Measurements from ENCODE around the gene HMG20A.

Gene HMG20A

DNA sequence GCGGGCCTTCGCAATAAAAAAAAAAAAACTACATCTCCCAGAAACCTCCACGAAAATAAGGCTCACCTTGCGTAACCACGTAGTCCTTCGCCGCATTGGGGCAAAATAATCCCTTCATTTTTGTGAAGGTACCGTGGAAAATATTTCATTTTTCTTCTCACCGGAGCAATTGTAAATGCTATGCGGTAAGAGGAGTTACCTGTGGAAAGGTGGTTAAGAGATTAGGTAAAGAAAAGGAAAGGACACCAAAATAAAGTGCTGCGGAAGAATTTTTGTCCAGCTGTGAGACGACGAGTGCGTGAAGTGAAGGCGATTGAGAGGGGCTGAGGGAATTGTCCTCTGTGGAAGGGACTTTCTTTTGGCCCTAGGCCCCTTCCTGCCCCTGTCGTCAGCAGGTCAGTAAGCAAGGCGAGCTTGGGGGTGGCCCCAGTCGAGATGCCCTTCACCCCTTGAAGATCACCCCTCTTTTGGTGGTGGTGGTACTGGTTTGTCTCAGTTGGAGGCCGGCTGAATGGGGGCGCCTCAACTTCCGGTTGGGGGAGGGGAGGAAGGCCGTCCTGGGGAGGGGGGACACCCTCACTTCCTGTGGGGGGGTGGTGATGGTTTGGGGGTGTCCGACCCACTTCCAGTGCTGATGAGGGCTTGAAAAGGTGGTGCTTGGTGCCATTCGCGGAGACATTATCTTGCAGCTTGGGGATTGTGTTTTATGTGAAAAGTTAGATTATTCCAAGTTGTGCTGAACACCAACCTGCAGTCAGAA lies at the start of gene HMG20A:
Gene HMG20A, plus strand, starts transcription at position 279 of the 760 bp plus-strand sequence. CDS start 37,520 bp downstream, outside the sequence.
- TF ChIP-seq, protein P1, sequence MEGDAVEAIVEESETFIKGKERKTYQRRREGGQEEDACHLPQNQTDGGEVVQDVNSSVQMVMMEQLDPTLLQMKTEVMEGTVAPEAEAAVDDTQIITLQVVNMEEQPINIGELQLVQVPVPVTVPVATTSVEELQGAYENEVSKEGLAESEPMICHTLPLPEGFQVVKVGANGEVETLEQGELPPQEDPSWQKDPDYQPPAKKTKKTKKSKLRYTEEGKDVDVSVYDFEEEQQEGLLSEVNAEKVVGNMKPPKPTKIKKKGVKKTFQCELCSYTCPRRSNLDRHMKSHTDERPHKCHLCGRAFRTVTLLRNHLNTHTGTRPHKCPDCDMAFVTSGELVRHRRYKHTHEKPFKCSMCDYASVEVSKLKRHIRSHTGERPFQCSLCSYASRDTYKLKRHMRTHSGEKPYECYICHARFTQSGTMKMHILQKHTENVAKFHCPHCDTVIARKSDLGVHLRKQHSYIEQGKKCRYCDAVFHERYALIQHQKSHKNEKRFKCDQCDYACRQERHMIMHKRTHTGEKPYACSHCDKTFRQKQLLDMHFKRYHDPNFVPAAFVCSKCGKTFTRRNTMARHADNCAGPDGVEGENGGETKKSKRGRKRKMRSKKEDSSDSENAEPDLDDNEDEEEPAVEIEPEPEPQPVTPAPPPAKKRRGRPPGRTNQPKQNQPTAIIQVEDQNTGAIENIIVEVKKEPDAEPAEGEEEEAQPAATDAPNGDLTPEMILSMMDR (IDR thresholded peaks at IDR 0.05; ENCODE audit: insufficient read depth, low read length, poor library complexity, severe bottlenecking): no peak
- DNase-seq (ENCODE audit: extremely low read depth, insufficient read length): peak; percentile 82
- Histone ChIP-seq H3K36me3 (ENCODE audit: control insufficient read depth, insufficient read depth, low read length) (no peaks in the 10 kb centered on the region), H3K4me3 (replicated peaks; ENCODE audit: low read depth, low read length) (peak within 1 kb of the TSS; percentile 93), H3K27me3 (replicated peaks; ENCODE audit: control insufficient read depth, insufficient read depth, low read length) (no peaks in the 10 kb centered on the region)

DNA sequence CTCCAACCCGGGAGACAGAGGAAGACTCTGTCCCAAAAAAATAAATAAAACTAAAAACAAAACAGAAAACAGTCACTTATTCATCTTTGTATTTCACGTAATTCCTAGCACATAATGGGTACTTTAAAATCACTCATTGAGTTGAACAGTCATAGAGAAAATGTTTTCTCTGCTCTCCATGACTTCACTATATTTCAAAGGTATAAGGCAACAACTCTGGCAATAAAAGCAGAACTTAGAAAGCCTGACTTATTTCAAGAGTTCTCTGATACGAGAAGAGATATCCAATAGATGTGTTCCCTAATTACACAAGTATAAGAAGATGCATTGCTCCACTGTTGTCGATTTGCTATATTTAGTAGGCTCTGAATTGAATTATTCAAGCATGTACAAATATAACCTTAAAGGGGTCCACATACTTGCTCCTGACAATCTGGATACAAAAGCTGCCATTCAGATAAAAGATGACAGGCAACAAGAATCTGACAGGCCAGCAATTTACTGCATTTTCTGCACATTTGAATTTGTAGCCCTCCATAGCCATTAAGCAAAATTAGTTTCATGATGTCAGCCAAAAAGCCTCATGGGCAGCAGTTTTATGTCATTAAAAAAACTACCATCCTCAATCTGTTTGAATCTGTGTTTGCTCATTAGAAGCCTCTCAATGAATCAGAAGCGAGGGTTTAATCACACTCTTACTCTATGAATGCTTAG lies 48.7 kb upstream of the HMG20A start:
- Histone ChIP-seq H3K4me3 (replicated peaks; ENCODE audit: low read depth, low read length) (no peak overlapping the region), H3K27me3 (replicated peaks; ENCODE audit: control insufficient read depth, insufficient read depth, low read length) (no peaks in the 10 kb centered on the region), H3K36me3 (ENCODE audit: control insufficient read depth, insufficient read depth, low read length) (no peaks in the 10 kb centered on the region)
- peak; percentile 50 for DNase-seq (ENCODE audit: extremely low read depth, insufficient read length)
- TF ChIP-seq, protein P1 (IDR thresholded peaks at IDR 0.05; ENCODE audit: insufficient read depth, low read length, poor library complexity, severe bottlenecking): no peak

DNA sequence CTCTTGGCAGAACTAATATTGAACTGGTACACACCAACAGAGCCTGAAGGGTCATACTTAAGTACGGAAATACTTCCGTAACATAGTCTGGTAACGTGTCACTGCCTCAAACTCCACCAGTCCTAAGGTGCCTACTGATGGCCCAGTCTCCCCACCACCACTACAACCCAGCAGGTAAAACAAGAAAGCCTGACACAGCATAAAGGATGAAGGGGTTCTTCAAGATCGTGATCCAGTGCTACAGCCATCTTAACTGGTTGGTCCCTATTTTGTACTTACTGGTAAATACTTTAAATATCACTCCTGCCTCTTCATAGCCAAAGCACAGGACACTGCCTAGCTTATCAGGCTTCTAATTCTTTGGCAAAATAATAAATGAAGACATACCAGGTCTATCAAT lies 47.2 kb upstream of the HMG20A start:
- Histone ChIP-seq H3K36me3 (ENCODE audit: control insufficient read depth, insufficient read depth, low read length) (no peaks in the 10 kb centered on the region), H3K4me3 (replicated peaks; ENCODE audit: low read depth, low read length) (no peak overlapping the region), H3K27me3 (replicated peaks; ENCODE audit: control insufficient read depth, insufficient read depth, low read length) (no peaks in the 10 kb centered on the region)
- TF ChIP-seq, protein P1 (IDR thresholded peaks at IDR 0.05; ENCODE audit: insufficient read depth, low read length, poor library complexity, severe bottlenecking): no peak
- DNase-seq (ENCODE audit: extremely low read depth, insufficient read length): no peak

DNA sequence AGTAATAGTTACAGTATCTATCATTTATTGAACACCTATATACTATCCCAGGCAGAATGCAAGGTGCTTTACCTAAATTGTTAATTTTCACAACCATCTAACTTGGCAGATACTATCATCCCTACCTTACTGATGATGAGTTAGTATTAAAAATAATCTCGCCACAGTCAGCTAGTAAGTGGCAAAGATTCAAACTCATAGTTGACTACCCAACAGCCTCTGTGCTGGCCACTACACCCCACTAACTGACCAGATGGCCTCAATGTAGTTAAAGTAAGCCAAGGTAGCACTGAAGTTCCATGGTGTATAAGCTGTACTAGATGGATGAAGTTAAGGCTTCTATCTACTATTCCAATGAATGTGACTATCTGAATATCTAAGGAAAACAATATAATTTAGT lies 45.6 kb upstream of the HMG20A start:
- no peak for DNase-seq (ENCODE audit: extremely low read depth, insufficient read length)

DNA sequence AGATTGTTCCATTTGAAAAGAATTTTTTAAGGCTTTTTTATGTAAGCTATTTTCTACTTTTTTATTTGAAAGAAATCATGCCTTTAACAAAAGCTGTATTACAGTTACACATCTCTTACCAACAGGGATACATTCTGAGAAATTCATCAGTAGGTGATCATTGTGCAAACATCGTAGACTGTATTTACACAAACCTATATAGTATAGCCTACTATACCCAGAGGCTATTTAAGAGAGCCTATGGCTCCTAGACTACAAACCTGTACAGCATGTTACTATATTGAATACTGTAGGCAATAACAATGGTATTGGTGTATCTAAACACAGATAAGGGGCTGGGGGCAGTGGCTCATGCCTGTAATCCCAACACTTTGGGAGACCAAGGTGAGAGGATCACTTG lies 43.9 kb upstream of the HMG20A start:
- TF ChIP-seq, protein P1 (IDR thresholded peaks at IDR 0.05; ENCODE audit: insufficient read depth, low read length, poor library complexity, severe bottlenecking): no peak
- no peaks in the 10 kb centered on the region for H3K27me3 ChIP-seq (replicated peaks; ENCODE audit: control insufficient read depth, insufficient read depth, low read length)
- no peaks in the 10 kb centered on the region for H3K36me3 ChIP-seq (ENCODE audit: control insufficient read depth, insufficient read depth, low read length)
- H3K4me3 ChIP-seq (replicated peaks; ENCODE audit: low read depth, low read length): no peak overlapping the region
- no peak for DNase-seq (ENCODE audit: extremely low read depth, insufficient read length)

More for the DNA sequence above, 45.6 kb upstream of the HMG20A start:
- TF ChIP-seq, protein P1 (IDR thresholded peaks at IDR 0.05; ENCODE audit: insufficient read depth, low read length, poor library complexity, severe bottlenecking): no peak
- Histone ChIP-seq H3K36me3 (ENCODE audit: control insufficient read depth, insufficient read depth, low read length) (no peaks in the 10 kb centered on the region), H3K27me3 (replicated peaks; ENCODE audit: control insufficient read depth, insufficient read depth, low read length) (no peaks in the 10 kb centered on the region), H3K4me3 (replicated peaks; ENCODE audit: low read depth, low read length) (no peak overlapping the region)

All from GM06990 (cell line).